ENCODE measurements around the gene PTPN9. TPM values are rescaled to one million over a fixed set of nuclear protein-coding genes. Genes with fewer than 3 reads are reported as not detected.

Gene PTPN9
- total RNA-seq, 1 experiment from 2014 or later, result 42.2 TPM

DNA sequence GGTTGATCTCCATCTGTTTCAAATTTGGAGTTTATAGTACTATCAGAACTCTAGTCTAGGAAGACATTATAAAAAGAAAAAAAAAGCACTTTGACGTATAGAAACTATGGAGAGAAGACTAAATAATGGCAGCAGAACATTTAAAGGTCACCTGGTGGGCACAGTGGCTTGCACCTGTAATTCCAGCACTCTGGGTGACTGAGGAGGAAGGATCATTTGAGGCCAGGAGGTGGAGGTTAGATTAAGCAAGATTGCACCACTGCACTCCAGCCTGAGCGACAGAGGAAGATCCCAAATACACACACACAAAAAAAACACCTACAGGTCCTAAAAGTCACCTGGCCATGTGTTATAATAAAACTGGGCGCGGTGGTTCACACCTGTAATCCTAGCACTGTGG, 141.4 kb downstream of the PTPN9 start:
- Histone ChIP-seq H3K79me2 (ENCODE audit: insufficient read depth, low read length) (peaks cover 32% of the 10 kb centered on the region; the same call in 1 of the 2 replicates), H2AFZ (ENCODE audit: low read length) (no peak overlapping the region), H2BK20ac (ENCODE audit: low read depth, low read length, poor library complexity, severe bottlenecking) (no peak overlapping the region), H3K27me3 (ENCODE audit: insufficient read depth, low read length) (no peaks in the 10 kb centered on the region), H3K23me2 (ENCODE audit: insufficient read length, low read depth, low read length, poor library complexity, severe bottlenecking) (no peaks in the 10 kb centered on the region), H3K23ac (ENCODE audit: insufficient read length, low read depth, low read length) (no peak overlapping the region), H4K91ac (ENCODE audit: insufficient read length, low read depth, low read length) (no peak overlapping the region), H4K5ac (ENCODE audit: insufficient read length, low read depth, low read length) (no peak overlapping the region), H4K8ac (replicated peaks; ENCODE audit: insufficient read length, low read depth, low read length) (no peak overlapping the region), H3K79me1 (ENCODE audit: insufficient read depth, low read depth, low read length, poor library complexity, severe bottlenecking) (peaks cover 17% of the 10 kb centered on the region), H3K56ac (ENCODE audit: insufficient read length, low read depth, low read length) (no peak overlapping the region), H2BK15ac (ENCODE audit: low read depth, low read length) (no peak overlapping the region), H3K4me1 (ENCODE audit: insufficient read depth, low read length) (no peaks in the 10 kb centered on the region), H2BK5ac (ENCODE audit: insufficient read length, low read length) (no peak overlapping the region), H2AK5ac (ENCODE audit: insufficient read length, low read length) (no peak overlapping the region), H2BK120ac (ENCODE audit: low read depth, low read length, poor library complexity, severe bottlenecking) (no peak overlapping the region), H3K27ac (ENCODE audit: insufficient read length, low read depth, low read length) (no peak overlapping the region), H3K14ac (ENCODE audit: insufficient read depth, low read length) (no peak overlapping the region), H3K9ac (ENCODE audit: extremely low read depth, insufficient read length, low read length) (no peak overlapping the region), H3K9me3 (ENCODE audit: control insufficient read depth, low read depth, low read length) (no peaks in the 10 kb centered on the region), H3K18ac (ENCODE audit: insufficient read length, low read depth, low read length) (no peak overlapping the region), H3K4me2 (ENCODE audit: insufficient read depth, insufficient read length, low read length) (no peak overlapping the region), H3K4ac (ENCODE audit: low read depth, low read length) (no peak overlapping the region), H4K20me1 (ENCODE audit: control insufficient read depth, insufficient read depth, insufficient read length) (no peaks in the 10 kb centered on the region), H2BK12ac (ENCODE audit: insufficient read length, low read depth, low read length) (no peak overlapping the region), H3T11ph (ENCODE audit: low read length) (no peak overlapping the region)
- Mint-ChIP-seq H3K9me3 (no peaks in the 10 kb centered on the region), H3K4me1 (no peaks in the 10 kb centered on the region), H3K36me3 (ENCODE audit: insufficient read depth in 1 of 3, low read depth in 3 of 3) (peaks cover 13 to 50% (median 36%) of the 10 kb centered on the region in 3 experiments; a peak in 6 of 7 replicates), H3K27ac (peak overlapping the region in 2 of 3 experiments; percentile 15 to 89; a peak in 1 of 7 replicates), H3K4me3 (no peak overlapping the region), H3K27me3 (ENCODE audit: low read depth) (no peaks in the 10 kb centered on the region)
- no peak for TF ChIP-seq CTCF (conservative IDR thresholded peaks at IDR 0.05)
- no peak for DNase-seq
- no CpG with 5 or more reads among the region's 4 CpGs for WGBS (ENCODE audit: extremely low coverage, insufficient read length, low lambda C conversion rate)

All from H9 (cell line).